IPS DF 19.7 (cell line): ENCODE data around the gene MIF4GD.

Experiments used
- DNase-seq: peaks from one replicate; pipeline ENCODE4 v3.0.0-alpha.2; 2013; ENCODE audit warnings: low read depth, low spot score

Gene MIF4GD

DNA sequence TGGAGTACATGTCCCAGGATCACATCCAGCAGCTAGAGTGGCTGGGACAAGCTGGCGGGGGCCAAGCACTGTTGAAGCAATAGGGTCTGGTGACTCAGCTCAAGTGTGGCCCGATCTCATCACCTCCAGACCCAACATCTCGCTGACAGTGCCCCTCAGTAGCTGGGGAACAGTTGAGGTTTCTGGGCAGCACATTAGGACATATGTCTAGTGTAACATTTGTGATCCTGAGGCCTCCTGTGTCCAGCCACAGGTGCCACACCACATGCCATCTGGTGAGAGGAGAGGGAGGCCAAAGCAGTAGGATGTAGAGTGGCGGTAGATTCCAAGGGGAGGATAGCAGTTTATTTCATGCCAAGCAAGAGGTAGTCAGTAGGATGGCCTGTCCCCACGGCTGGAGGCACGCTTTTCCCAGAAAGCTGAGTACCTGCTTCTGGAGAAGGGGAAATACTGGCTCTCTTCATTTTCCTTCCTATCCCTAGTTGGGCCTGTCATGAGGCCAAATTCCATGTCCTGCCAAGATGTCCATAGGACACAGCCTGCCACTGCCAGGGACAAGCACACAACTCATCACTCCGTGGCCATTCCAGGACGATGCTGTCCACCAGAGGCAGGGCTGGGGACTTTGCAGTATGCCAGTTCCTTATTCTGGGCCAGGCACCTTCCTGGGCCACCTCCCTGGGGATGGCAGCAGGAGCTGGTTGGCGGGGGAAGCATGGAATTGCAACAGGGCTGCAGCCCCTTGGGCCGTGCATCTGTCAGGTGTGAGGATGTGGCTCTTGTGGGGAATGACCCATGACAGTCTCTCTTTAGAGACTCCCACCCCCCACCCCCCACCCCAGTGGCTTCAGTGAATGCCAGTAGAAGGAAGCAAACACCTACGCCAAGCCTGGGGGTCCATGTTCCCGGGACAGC is 33.7 kb downstream of the MIF4GD start:
- DNase-seq = no peak

DNA sequence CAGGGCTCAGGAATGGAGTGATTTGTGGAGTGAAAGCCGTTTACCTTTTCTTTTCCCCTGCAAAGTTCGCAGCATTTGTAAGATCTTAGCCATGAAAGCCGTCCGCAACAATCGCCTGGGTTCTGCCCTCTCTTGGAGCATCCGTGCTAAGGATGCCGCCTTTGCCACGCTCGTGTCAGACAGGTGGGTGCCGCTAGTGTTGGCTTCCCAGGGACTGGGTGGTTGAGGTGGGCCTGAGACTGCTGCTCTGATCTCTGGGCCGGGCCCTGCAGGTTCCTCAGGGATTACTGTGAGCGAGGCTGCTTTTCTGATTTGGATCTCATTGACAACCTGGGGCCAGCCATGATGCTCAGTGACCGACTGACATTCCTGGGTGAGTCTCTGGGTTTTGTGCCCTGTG is 38.2 kb downstream of the MIF4GD start:
- no peak for DNase-seq

DNA sequence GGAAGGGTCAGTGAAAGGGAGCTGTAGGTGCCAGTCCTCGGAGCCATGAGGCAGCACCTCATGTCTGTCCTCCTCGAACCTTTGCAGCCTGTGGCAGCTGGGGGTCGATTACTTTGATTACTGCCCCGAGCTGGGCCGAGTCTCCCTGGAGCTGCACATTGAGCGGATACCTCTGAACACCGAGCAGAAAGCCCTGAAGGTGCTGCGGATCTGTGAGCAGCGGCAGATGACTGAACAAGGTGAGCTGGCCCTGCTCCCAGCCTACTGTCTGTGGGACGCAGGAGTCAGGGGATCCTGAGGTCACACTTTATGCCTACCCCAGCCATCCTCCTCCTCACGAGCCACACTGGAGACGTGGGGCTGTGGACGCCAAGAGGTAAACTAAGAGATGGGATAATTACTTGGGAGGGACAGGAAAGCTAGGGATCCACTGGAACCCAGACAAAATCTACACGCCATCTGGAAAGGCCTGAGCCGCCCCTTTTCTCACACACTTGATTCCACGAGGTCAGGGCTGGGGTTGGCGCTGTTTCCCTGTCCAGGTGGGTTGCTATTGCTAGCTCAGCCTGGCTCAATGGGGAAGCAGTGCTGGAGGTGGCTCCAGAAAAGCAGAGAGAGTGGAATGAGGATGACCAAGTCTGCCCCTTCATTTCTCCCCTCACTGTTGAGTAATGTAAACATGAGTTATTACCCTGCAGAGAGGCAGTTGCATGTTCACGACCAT is 39.1 kb downstream of the MIF4GD start:
- DNase-seq = no peak

DNA sequence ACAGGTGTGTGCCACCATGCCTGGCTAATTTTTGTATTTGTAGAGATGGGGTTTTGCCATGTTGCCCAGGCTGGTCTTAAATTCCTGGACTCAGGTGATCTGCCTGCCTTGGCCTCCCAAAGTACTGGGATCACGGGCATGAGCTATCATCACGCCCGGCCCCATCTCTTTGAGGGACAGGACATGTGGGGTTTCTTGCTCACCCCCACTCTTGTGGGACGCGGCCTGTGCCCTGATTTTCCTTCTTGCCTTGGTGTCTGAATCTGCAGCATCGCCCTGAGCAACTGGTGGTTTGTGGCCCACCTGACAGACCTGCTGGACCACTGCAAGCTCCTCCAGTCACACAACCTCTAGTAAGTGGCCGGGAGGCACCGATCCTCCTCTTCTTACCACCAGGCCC is 40.0 kb downstream of the MIF4GD start:
- no peak for DNase-seq

DNA sequence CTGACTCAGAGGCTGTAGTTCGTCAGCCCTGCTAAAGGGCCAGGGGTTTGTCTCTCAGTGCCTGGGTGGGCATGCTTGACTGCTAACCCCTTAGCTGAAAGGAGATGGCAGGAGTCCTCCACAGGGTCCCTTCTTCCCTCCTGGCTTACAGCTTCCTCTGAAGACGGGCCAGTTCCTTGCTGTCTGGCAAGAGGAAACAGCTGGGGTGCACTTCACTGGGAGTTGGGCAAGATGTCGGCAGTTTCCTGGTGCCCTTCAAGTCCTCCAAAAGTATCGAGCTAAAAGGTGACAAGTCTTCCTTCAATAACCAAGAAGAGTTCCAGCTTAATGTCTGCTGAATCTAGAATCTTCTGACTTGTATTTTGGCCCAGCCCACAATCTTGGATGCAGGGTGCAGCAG is 42.2 kb downstream of the MIF4GD start:
- no peak for DNase-seq

DNA sequence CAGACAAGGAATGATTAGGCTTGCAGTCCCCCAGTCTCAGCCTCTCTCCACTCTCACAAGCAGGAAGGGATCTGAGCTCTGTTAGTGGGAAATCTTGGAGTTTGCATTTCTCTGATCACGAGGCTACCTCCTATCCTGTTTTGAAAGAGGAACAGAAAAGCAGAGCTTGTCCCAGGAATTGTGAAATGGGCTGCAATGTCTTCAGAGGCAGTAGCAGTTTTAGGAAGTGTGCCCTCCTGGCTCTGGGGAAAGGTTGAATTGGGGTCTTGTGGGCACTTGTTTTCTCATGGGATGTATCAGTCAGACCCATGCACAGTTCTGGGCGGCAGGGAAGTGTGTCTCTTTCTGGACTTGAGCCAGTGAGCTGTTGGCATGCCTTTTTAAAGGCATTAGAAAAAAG is 42.7 kb downstream of the MIF4GD start:
- no peak for DNase-seq

DNA sequence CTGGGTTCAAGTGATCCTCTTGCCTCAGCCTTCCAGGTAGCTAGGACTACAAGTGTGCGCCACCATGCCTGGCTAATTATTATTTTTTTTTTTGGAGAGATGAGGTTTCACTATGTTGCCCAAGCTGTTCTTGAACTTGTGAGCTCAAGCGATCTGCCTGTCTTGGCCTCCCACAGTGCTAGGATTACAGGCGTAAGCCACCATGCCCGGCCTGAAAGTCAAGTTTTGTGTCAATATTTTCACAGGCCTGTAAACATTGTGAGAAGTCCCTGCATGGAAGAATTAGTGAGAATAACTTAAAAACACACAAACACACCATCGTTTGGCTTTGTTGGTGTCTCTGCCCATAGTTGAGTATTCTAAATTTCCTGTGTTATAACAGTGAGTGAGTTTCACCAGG is 43.3 kb downstream of the MIF4GD start:
- DNase-seq = no peak

DNA sequence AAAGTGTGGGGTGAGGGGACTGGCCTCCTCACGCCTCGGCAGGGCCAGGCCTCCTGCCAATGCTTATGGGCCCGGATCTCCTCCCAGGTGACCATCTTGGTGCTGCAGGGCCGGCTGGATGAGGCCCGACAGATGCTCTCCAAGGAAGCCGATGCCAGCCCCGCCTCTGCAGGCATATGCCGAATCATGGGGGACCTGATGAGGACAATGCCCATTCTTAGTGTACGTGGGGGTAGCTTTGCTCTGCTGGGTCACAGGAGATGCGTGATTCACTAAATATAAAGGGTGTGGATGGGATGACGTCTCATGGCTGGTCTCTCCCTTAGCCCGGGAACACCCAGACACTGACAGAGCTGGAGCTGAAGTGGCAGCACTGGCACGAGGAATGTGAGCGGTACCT is 46.0 kb downstream of the MIF4GD start:
- no peak for DNase-seq

DNA sequence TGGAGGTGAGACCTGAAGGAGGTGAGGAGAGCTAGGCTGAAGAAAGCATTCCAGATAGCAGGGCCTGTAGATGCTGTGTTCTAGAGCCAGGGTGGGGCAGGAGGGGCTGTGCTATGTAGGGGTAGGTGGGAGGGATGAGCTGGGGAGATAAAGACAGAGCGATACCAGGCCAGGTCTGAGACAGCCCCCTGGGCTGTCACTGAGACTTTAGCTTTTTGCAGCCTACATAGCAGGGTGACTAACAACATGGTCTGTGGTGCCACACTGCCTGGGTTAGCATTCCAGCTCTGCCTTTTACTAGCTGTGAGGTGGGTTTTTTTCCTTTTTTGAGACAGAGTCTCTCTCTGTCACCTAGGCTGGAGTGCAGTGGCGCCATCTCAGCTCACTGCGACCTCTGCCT is 51.2 kb downstream of the MIF4GD start:
- no peak for DNase-seq

DNA sequence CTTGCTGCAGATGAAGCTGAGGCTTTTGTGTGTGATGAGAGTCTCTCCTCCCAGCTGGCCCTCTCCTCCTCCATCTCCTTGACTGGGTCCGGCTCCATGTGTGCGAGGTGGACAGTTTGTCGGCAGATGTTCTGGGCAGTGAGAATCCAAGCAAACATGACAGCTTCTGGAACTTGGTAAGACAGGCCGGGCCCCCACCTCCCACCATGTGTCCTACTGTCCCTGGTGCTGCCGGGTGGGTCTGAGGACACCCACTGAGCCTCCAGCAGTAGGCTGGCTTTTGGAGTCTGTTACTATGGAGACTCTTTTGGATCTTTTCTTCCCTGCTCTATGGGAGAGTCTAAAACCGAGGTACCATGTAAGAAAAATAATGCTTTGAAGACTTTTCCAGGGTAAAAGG is 52.9 kb downstream of the MIF4GD start:
- no peak for DNase-seq
